RCC 7860 (cell line): Measurements from ENCODE around the gene HOXB3.

Source experiments
- DNase-seq: peaks from one replicate; pipeline ENCODE4 v3.0.0-alpha.2; 2015; ENCODE audit warnings: low spot score
- FAIRE-seq: peaks from 2 replicates; lab custom pipeline; 2012; peaks lifted over from hg19 to GRCh38; lab: Jason Lieb, UNC

Gene HOXB3

GRCh38 chr17:48613862-48614694 is 24.0 kb upstream of the HOXB3 start:
- FAIRE-seq (no peak), DNase-seq (no peak)

DNA sequence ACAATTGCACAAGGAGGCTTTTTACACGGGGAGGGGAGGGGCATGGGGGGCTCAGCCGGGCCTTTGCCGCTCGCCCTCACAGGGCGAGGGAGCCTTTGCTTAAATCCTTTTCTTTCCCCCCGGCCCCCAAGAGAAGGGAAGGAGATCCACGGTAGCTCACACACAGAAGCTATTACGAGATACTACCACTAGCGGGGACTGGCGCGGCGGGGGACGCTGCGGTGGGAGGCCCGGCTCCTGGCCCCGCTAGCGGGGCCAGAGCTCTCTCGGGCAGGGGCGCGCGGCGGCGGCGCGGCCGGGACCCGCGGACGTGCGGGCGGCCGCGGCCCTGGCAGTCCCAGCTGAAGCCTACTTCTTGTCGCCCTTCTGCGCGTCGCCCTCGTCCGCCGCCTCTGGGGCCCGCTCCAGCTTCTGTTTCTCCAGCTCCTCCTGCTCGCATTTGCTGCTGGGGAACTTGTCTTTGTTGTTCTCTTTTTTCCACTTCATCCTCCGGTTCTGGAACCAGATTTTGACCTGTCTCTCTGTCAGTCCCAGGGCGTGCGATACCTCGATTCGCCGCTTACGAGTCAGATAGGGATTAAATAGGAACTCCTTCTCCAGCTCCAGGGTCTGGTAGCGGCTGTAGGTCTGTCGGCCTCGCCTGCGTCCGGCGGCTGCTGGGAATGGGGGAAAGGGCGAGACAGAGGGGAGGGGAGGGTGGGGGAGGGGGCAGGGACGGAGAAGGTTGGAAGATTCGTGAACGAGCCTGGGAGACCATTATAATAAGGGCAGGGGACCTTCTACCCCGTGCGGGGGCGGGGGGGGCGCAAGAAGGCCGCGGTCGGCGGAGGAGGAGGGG is 23.0 kb upstream of the HOXB3 start:
- DNase-seq (no peak), FAIRE-seq (no peak)

DNA sequence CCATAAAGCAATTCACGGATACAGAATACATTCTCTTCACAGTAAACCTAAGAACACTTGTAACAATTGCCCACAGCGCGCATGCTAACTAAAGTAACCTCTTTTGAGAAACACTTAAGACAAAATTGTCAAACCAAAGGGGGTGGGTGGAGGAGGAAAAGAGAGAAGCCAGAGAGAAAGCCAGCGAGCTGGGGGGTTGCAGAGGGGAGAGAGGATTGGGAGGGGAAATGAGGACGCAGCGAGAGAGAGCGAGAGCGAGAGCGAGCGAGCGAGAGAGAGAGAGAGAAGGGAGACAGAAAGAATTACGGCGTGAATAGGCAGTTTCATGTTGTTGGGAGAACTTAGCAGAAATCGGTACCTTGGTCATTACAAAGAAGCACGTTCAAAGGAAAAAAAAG is 22.4 kb upstream of the HOXB3 start:
- FAIRE-seq (no peak), DNase-seq (peak; percentile 13)

DNA sequence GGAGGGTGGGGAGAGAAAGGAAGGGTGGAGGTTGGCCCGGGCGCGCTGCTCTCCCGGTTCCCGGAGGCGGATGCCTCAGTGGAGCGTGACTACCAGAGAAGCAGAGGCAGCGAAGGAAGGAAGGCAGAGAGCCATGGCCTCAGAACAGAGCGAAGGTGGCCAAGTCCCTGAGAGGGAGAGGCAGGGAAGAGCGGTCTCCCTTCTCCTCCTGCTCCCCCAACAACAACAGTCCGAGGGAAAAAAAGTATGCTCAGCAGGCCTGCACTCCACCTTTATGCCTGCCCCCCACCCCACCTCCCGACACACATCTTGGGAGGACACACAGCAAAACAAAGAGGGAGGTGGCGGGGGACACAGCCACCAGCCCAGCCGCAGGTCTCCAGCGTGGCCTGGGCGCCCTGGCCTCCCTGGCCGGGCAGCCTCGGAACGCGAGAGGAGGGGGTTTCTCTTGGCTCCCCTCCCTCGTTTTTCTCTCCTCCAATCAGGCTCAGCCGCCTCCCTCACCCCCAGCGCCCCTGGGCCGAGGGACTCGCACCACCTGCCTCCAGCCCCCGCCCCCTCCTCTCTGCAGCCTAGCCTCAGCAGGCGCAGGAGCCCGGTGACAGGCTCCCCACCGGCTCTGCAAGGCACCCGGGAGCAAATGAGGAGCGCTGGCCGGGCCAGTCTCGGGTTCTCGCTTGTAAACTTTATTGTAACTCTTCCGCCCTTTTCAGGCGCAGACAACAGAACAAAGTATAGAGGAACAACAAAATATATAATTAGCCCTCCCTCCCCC is 21.8 kb upstream of the HOXB3 start:
- FAIRE-seq = no peak
- peak; percentile 63 for DNase-seq

GRCh38 chr17:48611213-48611612 is 21.2 kb upstream of the HOXB3 start:
- FAIRE-seq = no peak

DNA sequence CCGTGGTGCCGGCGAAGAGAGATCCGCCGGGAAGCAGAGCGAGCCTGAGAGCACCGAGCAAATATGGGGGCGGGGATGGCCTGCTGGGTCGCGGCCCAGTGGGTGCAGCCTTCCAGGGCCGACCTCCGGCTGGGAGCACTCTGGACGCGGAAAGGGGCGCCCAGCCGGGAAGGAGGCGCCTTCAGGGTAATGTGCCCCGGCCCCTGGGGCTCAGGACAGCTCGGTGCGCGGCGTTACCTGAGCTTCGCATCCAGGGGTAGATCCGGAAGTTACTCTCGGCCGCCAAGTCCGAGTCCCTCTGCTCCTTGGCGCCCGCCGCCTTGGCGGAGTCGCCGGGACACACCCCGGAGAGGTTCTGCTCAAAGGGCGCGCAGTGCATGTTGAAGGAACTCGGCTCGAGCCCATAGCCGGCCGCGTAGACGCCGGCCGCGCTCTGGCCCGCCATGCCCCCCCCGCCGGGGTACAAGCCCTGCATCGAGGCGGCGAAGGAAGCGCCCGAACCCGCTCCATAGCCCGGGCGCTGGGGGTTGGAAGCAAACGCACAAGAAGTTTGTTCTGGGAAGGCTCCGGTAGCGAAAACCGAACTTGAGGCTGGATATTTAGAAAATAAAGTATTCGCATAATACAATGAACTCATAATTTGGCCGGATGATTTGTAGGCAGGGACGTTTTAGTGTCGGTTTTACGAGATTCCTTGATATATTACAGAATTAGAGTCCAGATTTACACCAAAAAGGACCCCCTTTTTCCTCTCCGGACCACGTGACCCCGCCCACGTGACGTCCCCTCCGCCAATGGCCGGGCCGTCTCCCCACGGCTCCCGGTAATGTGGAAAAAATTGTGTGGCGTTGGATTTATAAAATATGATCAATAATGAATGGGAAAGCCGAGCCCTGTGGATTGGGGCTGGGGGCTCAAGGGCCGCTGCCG is 20.5 kb upstream of the HOXB3 start, which contains the start of gene HOXB7:
TSS of gene HOXB7 (minus strand) at position 736 of the 930 bp plus-strand sequence. CDS start at position 637, 99 bp downstream.
- DNase-seq = no peak
- peak; percentile 63 for FAIRE-seq

More at GRCh38 chr17:48611213-48611612, 21.2 kb upstream of the HOXB3 start:
- DNase-seq = no peak

GRCh38 chr17:48609759-48610281 is 19.8 kb upstream of the HOXB3 start:
- no peak for FAIRE-seq

GRCh38 chr17:48609033-48609432 is 19.0 kb upstream of the HOXB3 start:
- DNase-seq (no peak), FAIRE-seq (no peak)

More at GRCh38 chr17:48609759-48610281, 19.8 kb upstream of the HOXB3 start:
- no peak for DNase-seq

GRCh38 chr17:48608494-48608834 is 18.4 kb upstream of the HOXB3 start:
- FAIRE-seq (no peak), DNase-seq (no peak)

DNA sequence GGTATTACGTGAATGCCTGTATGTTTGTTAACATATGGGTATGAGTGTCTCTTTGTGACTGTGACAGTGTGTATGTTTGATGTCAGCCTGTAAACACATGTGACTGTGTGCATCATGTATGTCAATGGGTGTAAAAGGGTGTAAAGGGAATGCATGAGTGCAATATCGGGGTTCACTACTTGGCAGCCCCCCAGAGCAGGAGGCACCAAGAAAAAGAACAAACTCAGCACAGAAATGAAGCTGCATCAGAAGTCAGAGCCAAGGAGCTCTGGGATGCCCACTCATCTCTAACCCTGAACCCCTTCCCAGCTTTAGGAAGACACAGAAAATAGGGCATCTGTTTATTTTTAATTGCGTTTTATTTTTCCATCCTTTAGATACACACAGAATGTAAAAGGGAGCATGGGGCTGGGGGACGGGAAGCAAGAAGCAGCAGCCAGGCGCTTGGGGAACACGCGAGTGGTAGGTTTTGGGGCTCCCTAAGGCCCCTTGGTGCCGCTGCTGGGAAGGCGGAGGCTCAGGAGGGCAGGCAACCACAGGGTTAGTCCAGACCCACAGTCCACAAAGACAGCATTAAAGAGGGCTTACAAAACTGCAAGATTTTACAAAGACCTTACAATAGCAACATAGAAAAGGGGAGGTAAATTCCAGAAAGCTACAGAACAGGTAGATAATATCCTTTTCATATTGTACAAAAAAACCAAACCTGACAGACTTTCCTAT is 17.0 kb upstream of the HOXB3 start:
- FAIRE-seq (no peak), DNase-seq (no peak)

DNA sequence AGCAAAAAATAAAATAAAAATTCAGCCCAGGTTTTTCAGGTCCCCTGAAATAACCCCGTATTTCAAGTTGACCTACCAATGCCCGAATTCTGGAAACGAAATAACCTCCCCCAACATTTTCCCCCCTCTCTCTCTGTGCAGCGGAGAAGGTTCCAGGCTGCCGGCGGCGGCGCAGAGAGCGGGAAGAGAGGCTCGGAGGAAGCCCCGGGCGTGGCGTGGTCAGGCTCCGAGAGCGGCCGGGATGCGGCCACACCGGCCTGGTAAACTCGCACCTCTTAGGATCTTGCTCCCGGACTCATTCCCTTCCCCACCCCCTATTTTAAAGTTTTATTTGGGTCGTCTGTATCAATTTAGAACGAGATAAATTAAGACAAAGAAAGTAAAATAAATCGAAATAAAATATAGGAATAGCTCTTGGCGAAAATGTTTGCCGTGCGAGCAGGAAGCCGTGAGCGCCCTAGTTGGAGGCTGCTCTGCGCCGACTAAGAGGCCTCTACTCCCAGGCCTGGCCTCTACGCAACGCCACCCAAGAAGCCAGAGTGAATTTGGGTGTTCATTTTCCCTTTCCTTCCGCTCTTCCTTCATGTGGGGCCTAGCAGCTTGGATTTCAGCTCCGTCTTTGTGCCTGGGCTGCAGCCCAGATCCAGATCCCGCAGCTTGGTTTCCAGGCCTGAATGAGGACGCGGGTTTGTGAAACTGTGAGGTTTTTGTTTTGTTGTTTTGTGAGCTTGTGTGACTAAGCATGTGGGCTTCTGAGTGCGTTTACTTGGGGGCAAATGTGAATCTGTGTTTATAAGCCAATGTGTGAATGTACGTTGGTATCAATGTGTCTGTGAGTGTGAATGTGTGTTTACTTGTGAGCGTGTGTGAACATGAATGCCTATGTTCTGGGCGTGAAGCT is 16.2 kb upstream of the HOXB3 start:
- FAIRE-seq (no peak), DNase-seq (no peak)

DNA sequence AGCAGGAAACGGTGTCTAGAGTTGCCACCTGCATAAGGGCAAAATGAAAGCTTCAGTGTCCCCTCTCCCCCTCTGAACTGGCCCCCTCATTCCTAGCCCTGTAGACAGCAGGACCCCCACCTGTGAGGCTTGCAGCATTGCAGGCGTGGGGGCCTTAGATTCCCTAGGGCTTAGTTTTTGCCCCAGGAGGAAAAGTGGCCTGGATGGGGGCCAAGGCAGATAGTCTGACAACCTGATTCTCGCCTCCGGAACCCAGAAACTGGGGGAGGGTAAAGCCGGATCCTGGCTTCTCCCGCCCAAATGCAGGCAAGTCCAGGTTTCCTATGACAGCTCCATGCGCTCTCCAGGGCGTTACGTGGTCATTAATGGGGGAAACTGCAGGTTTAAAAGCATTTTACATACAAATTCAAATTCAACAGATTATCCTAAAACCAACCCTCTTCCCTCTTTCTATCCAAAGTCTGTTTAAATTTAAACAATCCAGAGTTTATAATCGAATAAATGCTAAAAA is 15.4 kb upstream of the HOXB3 start:
- FAIRE-seq = no peak
- no peak for DNase-seq

DNA sequence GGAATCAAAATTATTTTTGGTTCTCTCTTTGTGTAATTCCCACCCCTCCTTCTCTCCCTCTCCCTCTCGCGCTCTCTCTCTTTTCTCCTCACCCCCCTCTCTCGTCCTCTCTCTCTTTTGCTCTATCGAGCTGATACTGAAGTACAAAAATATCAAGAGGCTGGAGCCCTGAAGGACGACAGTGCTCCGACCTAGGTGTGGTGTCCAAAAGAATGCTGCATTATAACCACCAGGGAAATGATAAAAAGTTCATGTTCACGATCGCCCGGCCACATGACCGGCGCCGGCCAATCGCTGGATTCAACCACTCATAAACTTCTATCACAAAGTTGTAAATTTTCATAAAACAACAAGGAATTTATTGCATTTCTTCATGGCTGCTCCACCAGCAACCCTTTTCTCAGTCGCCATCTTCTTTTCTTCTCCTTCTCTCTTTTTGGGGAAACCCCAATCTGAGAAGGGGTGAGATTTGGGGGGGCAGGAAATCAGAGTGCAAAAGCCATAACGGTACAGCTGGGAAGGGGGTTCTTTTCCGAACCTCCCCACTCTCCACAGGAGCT is 14.8 kb upstream of the HOXB3 start, which contains the start of gene HOXB6:
TSS of gene HOXB6 (minus strand) at position 217 of the 560 bp plus-strand sequence. CDS start 6,836 bp downstream, outside the sequence.
- DNase-seq (peak; percentile 60), FAIRE-seq (peak; percentile 75)

DNA sequence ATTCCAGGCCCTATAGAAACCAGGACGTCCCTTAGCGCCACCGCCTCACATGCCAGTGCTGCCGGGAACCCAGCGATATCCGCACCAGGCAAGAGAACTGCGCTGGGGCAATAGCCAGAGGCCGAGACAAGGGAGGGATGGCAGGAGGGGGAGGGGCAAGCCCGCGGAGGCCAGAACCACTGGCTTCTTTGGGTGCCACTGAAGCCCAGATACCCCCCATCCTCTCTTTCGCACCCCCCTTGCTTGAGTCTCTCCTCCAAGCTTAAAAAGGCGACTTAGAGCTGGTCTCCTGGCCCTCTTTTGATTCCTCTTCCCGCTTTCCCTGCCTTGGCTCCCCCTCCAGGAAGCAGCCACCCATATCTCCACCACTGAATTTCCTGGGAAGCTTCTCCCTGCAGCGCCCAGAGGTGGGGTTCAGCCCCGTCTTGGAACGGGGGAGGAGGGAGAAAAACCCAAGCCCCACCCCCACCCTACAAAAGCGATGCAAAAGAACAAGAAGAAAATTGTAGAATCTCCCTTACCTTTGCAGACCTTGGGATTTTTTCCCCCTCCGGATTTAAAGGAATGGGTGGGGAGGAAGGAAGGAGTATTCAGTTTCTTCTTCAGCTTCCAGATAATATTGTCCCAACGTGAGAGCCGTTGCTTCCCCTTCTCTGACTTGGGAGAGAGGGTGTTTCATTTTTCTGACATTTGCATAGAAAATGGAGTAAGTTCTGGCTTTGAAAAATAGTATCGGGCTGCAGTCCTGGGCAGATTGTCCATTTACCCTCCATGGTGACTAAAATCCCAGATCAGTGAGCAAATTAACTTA is 14.1 kb upstream of the HOXB3 start:
- peak; percentile 78 for FAIRE-seq
- peak; percentile 74 for DNase-seq

GRCh38 chr17:48601539-48602425 is 11.7 kb upstream of the HOXB3 start:
- FAIRE-seq (peak; percentile 75), DNase-seq (peak; percentile 79)

DNA sequence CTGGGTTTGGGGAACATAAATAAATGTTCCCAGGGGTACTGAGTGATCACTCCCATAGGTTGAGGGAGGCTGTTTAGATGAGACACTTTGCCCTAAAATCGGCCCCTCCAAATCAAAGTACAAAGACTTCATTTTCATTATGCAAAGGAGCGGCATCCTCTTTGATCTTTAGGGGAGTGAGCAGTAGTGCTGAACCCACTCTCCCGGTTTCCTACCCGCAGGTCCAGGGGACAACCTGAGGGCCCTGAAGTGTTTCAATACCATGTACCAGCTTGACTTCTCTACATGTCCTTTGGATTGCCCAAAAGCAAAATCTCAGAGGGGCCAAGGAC is 11.1 kb upstream of the HOXB3 start:
- no peak for DNase-seq
- no peak for FAIRE-seq
